IPS-NIHi7 (cell line): ENCODE measurements around the gene HID1.
"Not testable (repeated sequence)": the region's sequence is repeated elsewhere in the genome, so short reads cannot be mapped to it uniquely, and the experiment has no call there.

Experiments
- DNase-seq: peaks from one replicate; pipeline ENCODE4 v3.0.0; 2012; ENCODE audit warnings: mixed read lengths; ENCODE audit errors: extremely low spot score

Gene HID1

GRCh38 chr17:74922694-74923537, 49.6 kb downstream of the HID1 start, which contains the start of gene USH1G:
Gene USH1G, minus strand, starts transcription at chr17:74923255. Its CDS starts 182 bp downstream, at chr17:74923073.
- DNase-seq, result peak; percentile 77

- DNase-seq, result no peak
Measured at GRCh38 chr17:74922172-74922571, 50.4 kb downstream of the HID1 start.

- no peak for DNase-seq
Measured at GRCh38 chr17:74921769-74922168, 50.8 kb downstream of the HID1 start.

- no peak for DNase-seq
Measured at GRCh38 chr17:74921026-74921681, 51.4 kb downstream of the HID1 start.

- peak; percentile 58 for DNase-seq
Measured at GRCh38 chr17:74920642-74921025, 51.9 kb downstream of the HID1 start.

- DNase-seq, result no peak
Measured at GRCh38 chr17:74920306-74920620, 52.3 kb downstream of the HID1 start.

GRCh38 chr17:74919440-74920305, 52.9 kb downstream of the HID1 start:
- DNase-seq, result peak; percentile 76

GRCh38 chr17:74918906-74919305, 53.7 kb downstream of the HID1 start:
- no peak for DNase-seq

- DNase-seq, result no peak
Measured at GRCh38 chr17:74917430-74917829, 55.1 kb downstream of the HID1 start.

GRCh38 chr17:74916851-74917199, 55.7 kb downstream of the HID1 start:
- no peak for DNase-seq

GRCh38 chr17:74916136-74916850, 56.3 kb downstream of the HID1 start:
- DNase-seq, result no peak

GRCh38 chr17:74911423-74911822, 61.1 kb downstream of the HID1 start:
- not testable (repeated sequence) for DNase-seq

- not testable (repeated sequence) for DNase-seq
Measured at GRCh38 chr17:74909097-74909496, 63.5 kb downstream of the HID1 start.

- DNase-seq, result no peak
Measured at GRCh38 chr17:74907012-74907411, 65.5 kb downstream of the HID1 start.

- not testable (repeated sequence) for DNase-seq
Measured at GRCh38 chr17:74906214-74906793, 66.3 kb downstream of the HID1 start.

GRCh38 chr17:74904687-74905409, 67.7 kb downstream of the HID1 start:
- no peak for DNase-seq

- no peak for DNase-seq
Measured at GRCh38 chr17:74903671-74904070, 68.9 kb downstream of the HID1 start.

GRCh38 chr17:74903034-74903433, 69.5 kb downstream of the HID1 start:
- DNase-seq, result no peak

- DNase-seq, result no peak
Measured at GRCh38 chr17:74901353-74902135, 71.0 kb downstream of the HID1 start.
